ENCODE measurements around the gene KIF17. TPM values are rescaled to one million over a fixed set of nuclear protein-coding genes. Genes with fewer than 3 reads are reported as not detected.

KIF17 gene
- total and polyA plus RNA-seq, 2 of the 4 experiments (the other 2 are of a cell fraction), result 4.5 to 5.7 TPM

- intact Hi-C loops (cut with micrococcal nuclease), result no loop called here
- no peak for TF ChIP-seq FOS (IDR thresholded peaks at IDR 0.05; ENCODE audit: low read depth, low read length)
- TF ChIP-seq RCOR1 (IDR thresholded peaks at IDR 0.05; ENCODE audit: insufficient replicate concordance, low read length), result no peak
- TF ChIP-seq MXI1 (IDR thresholded peaks at IDR 0.05; ENCODE audit: borderline replicate concordance, low read depth, low read length), result no peak
- TF ChIP-seq SMC3 (IDR thresholded peaks at IDR 0.05; ENCODE audit: low read depth, low read length), result no peak
- TF ChIP-seq MAZ (IDR thresholded peaks at IDR 0.05; ENCODE audit: borderline replicate concordance, low read depth, low read length), result no peak
- no peak for TF ChIP-seq CEBPB (IDR thresholded peaks at IDR 0.05; ENCODE audit: low read depth, low read length)
- no peak for TF ChIP-seq RFX5 (IDR thresholded peaks at IDR 0.05; ENCODE audit: low read depth, low read length)
- TF ChIP-seq POLR2A (IDR thresholded peaks at IDR 0.05; ENCODE audit: low read depth, low read length), result no peak
- no peak for TF ChIP-seq USF2 (IDR thresholded peaks at IDR 0.05; ENCODE audit: low read depth, low read length)
- no peak for TF ChIP-seq CTCF (conservative IDR thresholded peaks at IDR 0.05; ENCODE audit: low read depth, low read length)
- no peak for TF ChIP-seq ELK1 (IDR thresholded peaks at IDR 0.05; ENCODE audit: borderline replicate concordance, low read depth, low read length)
- no peak for TF ChIP-seq NFE2L2 (IDR thresholded peaks at IDR 0.05; ENCODE audit: low read depth, low read length)
- no peak for TF ChIP-seq MAFK (IDR thresholded peaks at IDR 0.05; ENCODE audit: low read depth, low read length)
- TF ChIP-seq BHLHE40 (IDR thresholded peaks at IDR 0.05; ENCODE audit: low read depth, low read length), result no peak
- no peak for TF ChIP-seq CHD1 (IDR thresholded peaks at IDR 0.05; ENCODE audit: low read depth, low read length)
Observed at GRCh38 chr1:20670936-20671335, 46.9 kb downstream of the KIF17 start.

More at GRCh38 chr1:20670936-20671335, 46.9 kb downstream of the KIF17 start:
- H3K9me3 ChIP-seq (ENCODE audit: control insufficient read depth, insufficient read depth, low read length), result no peaks in the 10 kb centered on the region
- ChIA-PET CTCF (no interaction called here), POLR2A (ENCODE audit: unreplicated experiment) (no interaction called here)
- H4K20me1 ChIP-seq (ENCODE audit: insufficient read depth, low read length), result no peaks in the 10 kb centered on the region
- no peak overlapping the region for H3K4me3 ChIP-seq (ENCODE audit: insufficient read depth, low read depth, low read length)
- no peak overlapping the region for H2BK120ac ChIP-seq (ENCODE audit: low read depth, low read length)
- H3K56ac ChIP-seq (ENCODE audit: extremely low read depth, insufficient read depth, low read length), result no peak overlapping the region
- H4K91ac ChIP-seq (ENCODE audit: insufficient read depth, low read depth, low read length), result no peak overlapping the region
- H2BK5ac ChIP-seq (ENCODE audit: low read depth, low read length, poor library complexity, severe bottlenecking), result no peak overlapping the region
- no peaks in the 10 kb centered on the region for H3K4me1 ChIP-seq (ENCODE audit: control insufficient read depth, insufficient read depth, low read length)
- no peak overlapping the region for H3K27ac ChIP-seq (ENCODE audit: insufficient read depth, low read length)
- no peak overlapping the region for H2BK15ac ChIP-seq (ENCODE audit: low read depth, low read length)
- H3K18ac ChIP-seq (ENCODE audit: low read depth, low read length), result no peak overlapping the region
- ATAC-seq (ENCODE audit: low read depth) (no peak), DNase-seq (no peak)
- H2AK9ac ChIP-seq (replicated peaks; ENCODE audit: low read depth, low read length, poor library complexity), result no peak overlapping the region
- BruUV-seq (replicated peaks), result no TSS peak
- no peak overlapping the region for H2BK20ac ChIP-seq (ENCODE audit: low read depth, low read length)
- H3K36me3 ChIP-seq (ENCODE audit: control insufficient read depth, insufficient read depth, low read length), result peaks cover 6% of the 10 kb centered on the region
- H3K79me1 ChIP-seq (ENCODE audit: low read depth in 1 of 2, low read length in 2 of 2), result no peaks in the 10 kb centered on the region
- H3K4ac ChIP-seq (ENCODE audit: low read depth, low read length), result no peak overlapping the region
- H3K14ac ChIP-seq (replicated peaks; ENCODE audit: low read depth, low read length), result no peak overlapping the region
- no peak overlapping the region for H3K23ac ChIP-seq (ENCODE audit: low read depth, low read length)
- no peak overlapping the region for H2AK5ac ChIP-seq (ENCODE audit: low read depth, low read length)
- H3K9ac ChIP-seq (ENCODE audit: low read depth, low read length), result no peak overlapping the region
- WGBS, 2 experiments (ENCODE audit: extremely low coverage in 2 of 2, insufficient read length in 1 of 2), result 100% methylated on average over 1 of the region's 5 CpGs; no CpG with 5 or more reads in 1 of the 2 experiments
- H4K8ac ChIP-seq (ENCODE audit: low read depth in 2 of 2, low read length in 2 of 2), result no peak overlapping the region
- H3K9me1 ChIP-seq (ENCODE audit: insufficient read depth, low read length), result no peaks in the 10 kb centered on the region
- no peak overlapping the region for H4K5ac ChIP-seq (ENCODE audit: low read depth, low read length)
- no peaks in the 10 kb centered on the region for H3K27me3 ChIP-seq (ENCODE audit: control insufficient read depth, insufficient read depth, low read length)
- in situ Hi-C loops (cut with MboI; ENCODE audit: low sequenced_read_pairs) (no loop called here), dilution Hi-C loops (cut with HindIII; ENCODE audit: low sequenced_read_pairs, unreplicated experiment) (no loop called here)
- H2AFZ ChIP-seq (replicated peaks; ENCODE audit: low read length, poor library complexity), result no peak overlapping the region
- H3K4me2 ChIP-seq (ENCODE audit: low read depth, low read length), result no peak overlapping the region

Data from IMR-90 (cell line).